Measurements from ENCODE around the gene ZNF3.

- no peak for TF ChIP-seq CTCF (IDR thresholded peaks at IDR 0.05)
- no peak for TF ChIP-seq POLR2A (IDR thresholded peaks at IDR 0.05)
- TF ChIP-seq POLR2AphosphoS5 (IDR thresholded peaks at IDR 0.05; ENCODE audit: insufficient read depth in 1 of 2, low read depth in 1 of 2): no peak
These were observed 11.5 kb upstream of the ZNF3 start for GRCh38 chr7:100093054-100093453.
